ENCODE results near the gene BMP3.
"Not testable (repeated sequence)": the region's sequence is repeated elsewhere in the genome, so short reads cannot be mapped to it uniquely, and the experiment has no call there.

Gene BMP3, protein sequence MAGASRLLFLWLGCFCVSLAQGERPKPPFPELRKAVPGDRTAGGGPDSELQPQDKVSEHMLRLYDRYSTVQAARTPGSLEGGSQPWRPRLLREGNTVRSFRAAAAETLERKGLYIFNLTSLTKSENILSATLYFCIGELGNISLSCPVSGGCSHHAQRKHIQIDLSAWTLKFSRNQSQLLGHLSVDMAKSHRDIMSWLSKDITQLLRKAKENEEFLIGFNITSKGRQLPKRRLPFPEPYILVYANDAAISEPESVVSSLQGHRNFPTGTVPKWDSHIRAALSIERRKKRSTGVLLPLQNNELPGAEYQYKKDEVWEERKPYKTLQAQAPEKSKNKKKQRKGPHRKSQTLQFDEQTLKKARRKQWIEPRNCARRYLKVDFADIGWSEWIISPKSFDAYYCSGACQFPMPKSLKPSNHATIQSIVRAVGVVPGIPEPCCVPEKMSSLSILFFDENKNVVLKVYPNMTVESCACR

DNA sequence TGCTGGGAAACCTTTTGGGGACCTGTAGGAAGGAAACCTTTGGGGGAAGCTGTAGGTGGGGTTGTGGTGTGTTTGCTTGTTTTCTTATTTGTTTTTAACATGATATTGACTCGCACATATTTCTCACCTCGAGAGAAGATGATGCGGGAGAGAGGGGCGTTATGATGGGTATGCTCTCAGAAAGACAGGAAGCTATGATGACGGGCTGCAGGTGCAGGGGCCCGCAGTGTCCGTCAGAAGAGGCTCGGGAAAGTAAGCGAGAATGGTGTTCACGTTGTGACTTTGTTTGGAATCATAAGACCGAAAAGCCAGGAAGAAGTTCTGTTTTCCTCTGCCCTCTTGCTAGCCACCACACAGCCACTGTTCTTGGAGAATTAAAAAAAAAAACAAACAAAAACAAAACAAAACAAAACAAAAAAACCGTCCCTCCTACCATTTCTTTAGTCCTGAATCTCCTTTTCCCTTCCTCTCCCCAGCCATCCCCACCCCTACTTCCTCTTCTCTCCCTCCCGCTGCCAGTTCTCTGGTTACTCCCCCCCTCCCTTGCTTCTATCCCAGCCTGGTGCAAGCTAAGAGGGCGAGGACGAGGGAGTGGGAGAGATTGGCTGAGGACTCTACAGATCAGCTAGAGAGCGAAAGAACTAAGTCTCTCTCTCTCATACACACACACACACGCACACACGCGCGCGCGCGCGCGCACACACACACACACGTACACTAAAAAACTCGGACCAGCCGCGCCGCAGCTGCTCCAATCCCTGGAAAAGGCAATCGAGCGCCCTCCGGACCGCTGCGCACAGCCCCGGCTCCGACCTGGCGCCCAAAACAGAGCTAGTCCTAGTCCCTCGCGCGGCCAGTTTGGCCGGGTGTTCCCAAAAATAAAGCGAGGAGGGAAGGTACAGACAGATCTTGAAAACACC is at the start of gene BMP3:
BMP3 (plus strand) TSS at position 648 of the 920 bp plus-strand sequence. CDS start 577 bp downstream, outside the sequence.
- DNase-seq = no peak

DNA sequence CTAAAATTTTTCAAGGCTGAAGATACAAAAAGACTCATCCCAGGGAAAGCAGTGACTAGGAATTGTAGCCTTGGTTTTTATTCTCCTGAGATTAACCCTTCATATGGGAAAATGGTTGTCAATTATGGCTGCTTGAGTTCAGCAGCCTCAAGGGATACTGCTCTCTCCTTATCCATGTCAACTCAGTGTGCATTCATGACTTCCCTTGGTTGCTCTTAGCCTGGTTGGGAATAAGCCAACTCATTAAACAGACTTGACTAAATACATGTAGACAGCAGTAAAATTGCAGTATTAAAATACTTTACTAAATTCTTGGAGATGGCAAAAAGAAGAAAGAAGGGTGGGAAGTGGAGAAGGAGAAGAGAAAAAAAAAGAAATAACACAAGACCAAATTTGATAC is 44.5 kb upstream of the BMP3 start:
- no peak for DNase-seq

DNA sequence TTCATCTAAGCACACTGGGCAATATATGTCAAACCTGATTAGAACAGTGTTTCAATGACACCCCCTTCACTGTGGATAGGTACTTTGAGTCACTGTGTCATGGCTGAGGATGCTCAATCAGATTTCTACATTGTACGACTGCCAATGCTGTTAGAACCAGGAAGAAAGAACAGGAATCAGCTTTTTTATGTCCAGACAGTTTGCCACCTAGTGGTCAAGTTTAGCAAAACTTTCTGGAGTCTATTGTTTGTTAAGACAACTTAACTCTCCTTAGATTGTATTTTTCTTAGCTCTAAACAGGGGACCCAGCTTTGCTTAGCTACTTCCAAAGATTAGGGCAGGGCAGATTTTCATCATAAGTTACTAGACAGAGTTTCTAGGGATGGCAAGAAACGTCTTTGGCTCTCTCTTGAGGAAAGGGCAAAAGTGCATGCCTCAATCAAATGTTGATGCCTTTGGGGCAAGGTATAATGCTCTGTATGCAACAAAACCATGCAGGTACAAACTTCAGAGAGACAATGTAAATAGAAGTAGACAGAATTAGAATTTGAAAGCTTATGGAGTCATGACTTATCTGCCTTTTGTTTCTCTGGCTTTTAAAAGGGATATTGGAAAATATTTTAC is 40.5 kb upstream of the BMP3 start:
- no peak for DNase-seq

DNA sequence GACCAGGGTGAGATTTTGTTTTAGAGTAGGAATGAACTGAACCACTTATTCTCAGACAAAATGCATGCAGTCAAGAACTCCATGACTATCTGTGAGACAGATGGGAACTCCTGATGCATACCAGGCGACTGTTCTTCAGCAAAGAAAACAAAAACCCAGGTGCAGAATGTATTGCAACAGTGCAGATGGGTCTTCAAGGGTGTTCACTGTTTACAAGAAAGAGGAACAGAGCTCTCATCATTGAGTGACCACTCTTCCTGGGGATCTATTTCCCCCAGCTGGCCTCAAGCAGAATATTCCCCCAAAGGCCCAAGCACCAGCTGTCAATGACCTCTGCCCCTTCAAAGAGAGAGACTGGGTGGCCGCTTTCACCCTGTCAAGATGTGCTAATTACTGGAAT is 39.7 kb upstream of the BMP3 start:
- no peak for DNase-seq

DNA sequence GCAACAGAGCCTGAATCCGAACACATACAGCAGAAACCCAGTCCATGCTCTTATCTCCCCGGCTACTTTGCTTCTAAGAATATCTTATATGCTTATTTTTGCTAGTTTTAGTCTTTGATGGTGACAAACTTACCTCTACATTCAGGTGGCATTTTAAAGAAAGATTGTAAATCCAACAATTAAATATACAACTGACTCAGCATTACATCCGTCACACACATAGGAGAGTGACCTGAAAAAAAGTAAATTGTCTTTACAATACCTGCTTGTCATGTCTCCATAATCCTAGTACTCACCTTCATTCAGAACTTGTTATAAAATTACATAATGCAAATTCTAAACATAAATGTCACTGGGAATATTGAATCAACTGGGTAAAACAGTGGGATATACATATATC is 30.6 kb upstream of the BMP3 start:
- DNase-seq = no peak

DNA sequence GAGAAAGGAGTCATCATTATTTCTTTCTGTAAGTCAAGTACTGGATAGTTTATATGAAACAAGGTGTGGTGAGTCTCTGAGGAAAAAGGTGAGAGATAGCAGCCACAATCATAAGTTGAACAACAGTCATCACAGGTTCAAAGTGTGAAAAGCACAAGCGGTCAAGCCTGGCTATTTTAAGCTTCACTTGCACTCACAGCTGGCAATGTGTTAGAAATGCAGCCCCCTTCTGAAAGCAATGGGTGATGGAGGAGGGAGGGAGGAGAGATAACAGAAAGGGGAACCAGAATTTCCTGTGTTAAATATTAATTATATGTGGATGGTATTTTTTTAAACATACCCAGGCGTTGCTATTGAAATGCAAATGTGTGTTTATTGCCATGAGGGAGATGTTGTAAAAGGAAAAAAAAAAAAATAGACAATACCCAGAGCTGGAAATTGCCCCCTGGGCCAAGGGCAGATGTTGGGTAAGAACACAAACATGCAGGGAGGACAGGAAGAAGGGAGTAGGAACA is 26.9 kb upstream of the BMP3 start:
- no peak for DNase-seq

DNA sequence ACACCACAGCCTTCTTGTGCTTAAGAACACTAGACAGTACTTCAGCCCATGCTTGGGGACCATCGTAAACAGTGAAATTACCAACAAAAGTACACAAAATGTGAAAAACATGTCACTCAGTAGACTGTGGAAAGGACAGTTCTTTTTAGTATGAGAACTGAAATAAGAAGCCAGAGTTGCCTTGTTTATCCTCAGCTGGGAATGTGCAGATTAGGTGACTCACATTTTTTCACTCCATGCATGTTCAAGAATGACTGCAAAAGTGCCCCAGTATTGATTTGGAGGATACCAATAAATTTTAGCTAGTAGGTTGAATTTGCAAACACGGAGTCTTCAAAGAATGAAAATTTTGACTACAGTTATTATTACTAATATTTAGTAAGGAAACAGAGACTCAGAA is 23.1 kb upstream of the BMP3 start:
- DNase-seq = no peak

DNA sequence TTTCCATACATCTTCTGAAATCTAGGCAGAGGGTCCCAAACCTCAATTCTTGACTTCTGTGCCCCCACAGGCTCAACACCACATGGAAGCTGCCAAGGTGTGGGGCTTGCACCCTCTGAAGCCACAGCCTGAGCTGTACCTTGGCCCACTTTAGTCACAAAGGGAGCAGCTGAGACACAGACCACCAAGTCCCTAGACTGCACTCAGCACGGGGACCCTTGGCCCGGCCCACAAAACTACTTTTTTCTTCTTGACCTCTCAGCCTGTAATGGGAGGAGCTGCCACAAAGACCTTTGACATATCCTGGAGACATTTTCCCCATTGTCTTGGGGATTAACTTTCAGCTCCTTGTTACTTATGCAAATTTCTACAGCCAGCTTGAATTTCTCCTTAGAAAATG is 13.9 kb upstream of the BMP3 start:
- not testable (repeated sequence) for DNase-seq

DNA sequence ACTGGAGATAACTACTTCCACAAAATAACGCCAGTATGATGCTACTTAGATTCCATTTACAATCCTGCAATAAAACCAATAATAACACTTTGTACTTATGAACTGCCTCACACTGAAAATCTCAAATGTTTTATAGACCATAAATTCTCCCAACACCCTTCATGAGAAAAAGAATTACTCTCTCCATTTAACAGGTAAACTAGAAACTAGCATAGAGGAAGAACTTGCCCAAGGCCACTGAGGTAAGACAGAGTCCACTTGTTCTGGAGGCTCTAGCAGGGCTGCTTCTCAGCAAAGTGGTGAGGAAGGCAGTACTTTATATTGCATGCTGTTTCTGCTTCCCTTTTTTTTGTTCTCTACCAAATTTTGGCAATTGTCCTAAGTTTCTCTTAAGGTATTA is 11.5 kb upstream of the BMP3 start:
- no peak for DNase-seq

DNA sequence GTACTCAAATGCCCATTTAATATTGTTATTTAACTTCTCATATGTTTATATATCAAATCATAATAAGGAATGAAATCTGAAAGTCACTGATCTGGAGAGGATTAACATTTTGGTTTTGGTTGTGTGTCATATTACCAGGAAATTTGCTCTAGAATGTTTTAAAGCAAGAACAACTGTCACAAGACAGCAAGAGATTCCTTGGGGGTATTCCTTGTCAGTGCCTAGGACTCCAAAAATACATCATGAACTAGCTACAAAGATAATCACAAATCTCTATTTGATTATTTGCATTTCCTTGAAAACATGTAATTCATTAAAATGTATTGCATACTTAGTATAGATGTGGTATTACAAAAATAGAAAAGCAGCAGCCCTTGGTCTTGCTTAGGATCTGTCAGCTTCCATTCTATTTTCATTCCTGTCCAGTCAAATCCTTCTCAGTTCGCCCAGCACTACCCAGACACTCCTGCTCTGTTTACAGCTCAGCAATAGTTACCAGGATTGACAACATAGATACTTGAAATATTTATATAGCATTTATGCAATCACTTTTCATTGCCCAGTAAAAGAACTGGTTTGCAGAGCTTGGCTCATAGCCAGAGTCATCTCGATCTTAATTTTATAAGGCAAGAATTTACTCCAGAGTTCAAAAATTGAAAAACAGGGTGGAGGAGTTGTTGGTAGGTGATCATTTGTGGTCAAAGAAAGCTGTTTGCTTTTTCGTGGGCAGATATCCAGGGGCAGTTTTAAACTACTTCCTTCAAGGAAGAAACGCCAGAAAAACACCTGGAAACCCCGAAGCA is 9.2 kb upstream of the BMP3 start:
- no peak for DNase-seq

DNA sequence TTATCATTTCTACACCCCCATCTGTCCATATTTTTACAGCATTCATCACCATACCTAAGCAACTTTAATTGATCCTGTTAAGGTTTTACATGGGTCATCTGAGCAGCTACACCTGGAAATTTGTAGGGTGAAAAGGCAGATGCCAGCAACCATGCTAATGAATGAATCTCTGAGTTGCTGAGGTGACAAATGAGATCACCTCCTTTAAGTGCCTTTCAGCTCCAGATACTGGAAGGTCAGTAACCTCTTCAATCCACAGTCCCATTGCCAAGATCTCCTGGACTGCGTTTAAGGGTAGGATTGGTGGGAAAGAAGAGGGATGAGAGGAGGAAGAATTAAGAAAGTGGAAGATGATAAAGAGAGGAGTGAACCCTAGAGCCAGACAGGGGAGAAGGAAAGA is 8.5 kb upstream of the BMP3 start:
- no peak for DNase-seq

DNA sequence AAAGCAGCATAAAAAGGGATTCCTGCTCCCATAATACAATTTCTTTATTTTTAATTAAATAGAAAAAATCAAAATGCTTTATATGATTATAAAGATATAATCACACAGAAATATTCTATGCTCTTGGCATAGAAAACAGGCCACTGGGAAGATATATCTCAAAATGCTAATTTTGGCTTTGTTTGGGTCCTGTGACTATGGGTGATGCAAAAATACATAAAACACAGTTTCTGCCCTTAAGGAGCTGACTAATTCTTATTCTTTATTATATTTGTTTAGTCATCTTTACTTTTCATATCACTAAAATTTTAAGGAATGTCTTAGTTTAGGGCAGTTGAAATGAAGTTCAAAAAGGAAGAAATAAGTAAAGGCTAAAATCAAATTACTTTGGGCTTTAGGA is 7.0 kb upstream of the BMP3 start:
- DNase-seq = no peak

DNA sequence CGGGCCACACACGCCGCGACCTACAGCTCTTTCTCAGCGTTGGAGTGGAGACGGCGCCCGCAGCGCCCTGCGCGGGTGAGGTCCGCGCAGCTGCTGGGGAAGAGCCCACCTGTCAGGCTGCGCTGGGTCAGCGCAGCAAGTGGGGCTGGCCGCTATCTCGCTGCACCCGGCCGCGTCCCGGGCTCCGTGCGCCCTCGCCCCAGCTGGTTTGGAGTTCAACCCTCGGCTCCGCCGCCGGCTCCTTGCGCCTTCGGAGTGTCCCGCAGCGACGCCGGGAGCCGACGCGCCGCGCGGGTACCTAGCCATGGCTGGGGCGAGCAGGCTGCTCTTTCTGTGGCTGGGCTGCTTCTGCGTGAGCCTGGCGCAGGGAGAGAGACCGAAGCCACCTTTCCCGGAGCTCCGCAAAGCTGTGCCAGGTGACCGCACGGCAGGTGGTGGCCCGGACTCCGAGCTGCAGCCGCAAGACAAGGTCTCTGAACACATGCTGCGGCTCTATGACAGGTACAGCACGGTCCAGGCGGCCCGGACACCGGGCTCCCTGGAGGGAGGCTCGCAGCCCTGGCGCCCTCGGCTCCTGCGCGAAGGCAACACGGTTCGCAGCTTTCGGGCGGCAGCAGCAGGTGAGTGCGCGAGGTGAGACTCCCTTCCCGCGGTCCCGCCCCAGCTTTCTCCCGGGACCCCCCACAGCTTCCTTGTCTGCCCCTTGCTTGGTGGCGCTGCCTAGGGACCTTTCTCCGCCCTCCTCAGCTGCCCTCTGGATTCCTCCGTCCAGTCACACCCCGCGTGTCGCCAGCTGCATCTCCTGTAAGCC is 678 bp downstream of the BMP3 start:
- no peak for DNase-seq

DNA sequence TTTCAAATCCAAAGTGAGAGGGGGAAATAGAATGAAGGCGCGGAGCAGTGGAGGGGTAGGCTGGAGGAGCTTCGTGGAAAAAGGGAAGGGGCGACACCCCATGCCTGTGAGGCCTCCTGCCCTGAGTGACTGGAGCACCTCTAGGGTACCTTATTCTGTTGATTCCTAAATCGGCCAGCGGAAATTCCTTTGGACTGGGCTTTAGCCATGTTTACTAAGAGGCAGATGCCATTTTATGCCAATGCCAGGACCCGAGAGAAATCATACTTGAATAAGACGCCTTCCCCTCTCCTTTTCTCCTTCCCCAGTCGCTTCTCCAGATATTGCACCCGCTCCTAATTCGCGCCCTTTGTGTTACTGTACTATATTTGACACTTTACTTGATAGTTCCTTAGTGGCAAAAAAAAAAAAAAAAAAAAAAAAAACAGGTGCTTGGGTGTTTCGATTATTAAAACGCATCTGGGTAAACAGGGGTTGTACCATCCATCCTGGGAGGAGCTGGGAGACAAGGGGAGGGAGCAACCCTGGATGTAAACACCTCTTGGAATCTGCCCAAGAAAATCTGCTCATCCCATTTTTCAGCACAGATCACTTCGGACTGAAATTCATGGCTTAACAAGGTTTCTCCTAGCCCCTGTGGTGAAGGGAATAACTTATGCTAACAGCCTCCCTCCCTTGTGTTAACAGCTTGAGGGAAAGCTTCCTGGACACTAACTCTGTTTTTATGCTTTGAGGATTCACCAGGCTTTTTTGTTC is 1.5 kb downstream of the BMP3 start:
- no peak for DNase-seq

DNA sequence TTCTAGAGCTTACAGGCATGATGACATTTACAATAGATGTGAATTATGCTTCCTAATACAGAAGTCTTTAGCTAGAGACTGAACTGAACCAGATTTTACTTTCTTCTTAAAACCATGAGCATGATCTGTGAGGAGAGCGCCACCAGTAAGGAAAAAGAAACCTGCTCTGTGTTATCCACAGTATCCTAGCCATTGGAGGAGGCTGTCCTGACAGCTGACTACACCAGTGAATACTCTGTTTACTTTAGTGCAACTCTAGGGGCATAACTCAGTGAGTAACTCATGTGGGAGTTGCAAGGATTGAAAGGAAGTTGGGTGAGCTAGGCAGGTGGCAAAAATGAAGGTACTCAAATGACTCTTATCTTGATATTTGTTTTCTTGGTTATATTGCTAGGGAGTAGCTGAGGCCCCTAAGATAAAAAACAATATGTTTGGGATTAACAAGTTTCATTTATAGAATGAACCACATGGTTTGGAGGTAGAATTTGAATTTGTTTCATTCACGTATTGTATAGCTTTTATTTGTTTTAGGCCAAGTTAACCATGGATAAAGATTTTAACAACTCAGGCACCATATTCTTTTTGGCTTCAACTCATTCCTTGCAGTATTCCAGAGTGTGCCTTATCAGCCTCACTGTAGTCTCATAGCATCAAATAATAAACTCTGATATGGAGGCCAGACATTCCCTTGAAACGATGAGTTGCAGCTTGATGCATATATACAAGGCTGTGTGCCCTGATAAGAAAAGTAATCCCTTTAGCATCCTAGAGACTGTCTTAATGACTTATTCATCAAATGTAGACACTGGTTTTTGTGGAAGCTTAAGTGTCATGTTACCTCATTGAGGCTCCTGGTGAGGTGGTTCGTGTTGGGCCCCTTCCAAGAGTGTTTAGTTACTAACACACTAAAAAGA is 2.5 kb downstream of the BMP3 start:
- DNase-seq = no peak

DNA sequence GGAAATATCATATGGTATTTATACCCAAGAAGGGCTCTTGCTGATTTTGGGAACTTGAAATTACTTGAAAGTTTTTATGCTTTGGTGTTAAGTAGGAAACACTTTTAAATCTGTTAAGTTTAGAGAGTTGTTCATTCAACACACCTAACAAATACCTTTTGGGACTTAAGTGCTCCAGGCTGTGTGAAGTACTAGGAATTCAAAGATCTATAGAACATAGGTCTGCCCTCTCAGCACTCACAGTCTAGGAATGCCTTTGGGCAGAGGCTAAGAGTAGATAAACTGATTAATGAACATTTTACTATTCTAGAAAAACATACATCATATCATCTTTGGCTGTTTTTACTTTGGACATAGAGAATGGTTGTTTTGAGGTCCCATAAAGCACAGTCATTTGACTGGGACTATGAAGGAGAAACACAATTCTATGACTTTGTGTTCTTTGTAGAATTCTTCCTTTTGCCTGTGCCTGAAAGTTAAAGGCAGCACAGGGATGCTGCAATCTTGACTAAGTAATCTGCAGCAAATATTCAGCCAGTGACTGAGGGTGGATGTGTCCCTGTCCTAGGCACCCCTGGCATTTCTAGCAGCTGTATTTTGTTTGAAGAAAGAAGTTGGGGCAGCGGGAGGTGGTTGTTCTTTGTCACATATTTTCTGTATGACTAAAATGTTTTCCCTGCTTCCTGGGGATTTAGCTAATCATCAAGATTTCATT is 8.3 kb downstream of the BMP3 start:
- DNase-seq = no peak

DNA sequence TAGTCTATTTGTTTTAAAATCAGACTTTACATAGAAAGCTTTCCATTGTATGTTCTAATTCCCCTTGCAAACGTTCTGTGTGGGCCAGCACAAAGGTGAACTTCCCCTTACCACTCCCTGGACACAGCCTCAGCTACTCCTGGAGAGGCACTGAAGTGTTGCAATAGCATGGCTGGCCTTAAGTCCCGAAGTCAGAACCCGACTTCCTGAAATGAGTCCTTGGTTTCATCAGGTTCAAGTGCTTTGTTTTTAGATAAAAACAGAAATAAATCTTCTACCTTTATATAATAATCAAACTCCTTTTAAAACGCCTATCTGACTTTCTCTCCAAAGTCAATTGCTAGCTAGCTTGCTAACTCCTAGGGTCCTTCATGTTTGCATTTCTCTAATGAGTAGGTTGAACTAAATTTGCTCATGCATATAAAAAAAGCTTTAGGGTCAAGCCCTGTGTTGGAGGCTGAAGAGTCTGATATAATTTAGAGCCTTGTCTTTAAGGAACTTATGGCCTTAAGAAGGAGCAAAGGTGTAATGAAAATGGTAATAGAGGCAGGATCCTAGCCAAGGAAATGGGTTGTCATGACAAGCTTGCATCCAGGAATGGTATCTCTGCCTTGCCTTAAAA is 9.0 kb downstream of the BMP3 start:
- no peak for DNase-seq

DNA sequence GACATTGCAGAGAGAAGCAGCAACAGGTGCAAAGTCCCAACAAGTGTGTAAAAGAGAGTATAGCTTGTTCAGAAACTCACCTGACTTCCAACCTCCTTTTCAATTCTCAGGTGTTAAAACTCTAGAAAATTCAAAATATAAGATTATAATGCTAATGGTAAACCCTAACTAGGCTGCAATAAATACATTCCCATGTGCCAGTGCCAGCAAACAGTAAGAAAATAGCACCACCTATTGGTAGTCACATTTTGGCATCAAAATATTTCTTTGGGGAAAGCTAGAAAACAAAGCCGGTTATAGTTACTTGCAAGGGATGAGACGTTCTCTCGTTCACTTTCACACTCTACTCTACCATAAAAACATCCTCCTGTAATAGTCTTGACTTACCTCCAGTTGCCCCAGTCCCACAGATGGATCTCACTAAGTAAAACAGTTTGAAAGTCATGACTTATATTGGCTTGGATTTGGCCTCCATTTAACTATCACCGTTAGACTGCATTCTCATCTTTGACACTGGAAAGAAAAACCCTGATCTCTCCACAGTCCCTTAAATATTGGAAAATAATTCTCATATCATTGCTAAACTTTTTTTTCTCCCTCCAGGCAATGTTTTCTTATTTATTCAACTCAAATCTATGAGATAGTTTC is 9.6 kb downstream of the BMP3 start:
- DNase-seq = no peak
